ENCODE results near the gene BHLHA9. TPM values are rescaled to one million over a fixed set of nuclear protein-coding genes. Genes with fewer than 3 reads are reported as not detected.

Gene BHLHA9
- total RNA-seq, 1 experiment from 2014 or later: not detected

DNA sequence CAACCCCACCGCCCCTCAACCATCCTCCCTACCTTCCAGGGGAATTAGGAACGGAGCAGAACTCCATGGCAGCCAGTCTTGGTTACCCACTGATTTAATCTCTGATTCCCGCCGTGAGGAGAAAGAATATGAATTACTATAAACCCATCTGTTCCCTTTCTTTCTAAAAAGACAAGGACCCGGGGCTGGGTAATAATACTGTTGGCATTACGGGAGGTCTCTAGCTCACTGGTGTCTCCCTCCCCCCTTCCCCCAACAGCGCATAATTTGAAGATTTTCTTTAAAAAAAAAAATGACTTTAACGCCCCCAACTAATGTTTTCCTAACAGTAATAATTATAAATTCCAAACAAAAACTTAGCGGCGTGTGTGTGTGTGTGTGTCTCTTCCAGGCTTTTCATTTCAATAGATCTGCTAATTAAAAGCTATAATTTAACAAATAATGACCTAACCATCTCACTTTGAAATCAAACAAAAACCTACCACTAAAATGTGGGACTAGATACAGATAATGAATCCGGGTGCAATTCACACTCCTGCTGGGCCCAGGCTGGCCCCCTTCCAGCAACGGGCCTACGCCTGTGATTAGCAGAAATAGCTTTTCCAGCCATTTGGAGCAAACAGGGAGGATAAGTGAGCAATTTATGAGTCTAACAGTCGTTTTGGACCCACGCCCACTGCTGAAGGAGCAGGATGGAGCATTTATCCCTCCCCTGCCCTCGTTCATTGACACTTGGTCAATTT lies 18.2 kb upstream of the BHLHA9 start:
- DNase-seq (ENCODE audit: low read depth): no peak

DNA sequence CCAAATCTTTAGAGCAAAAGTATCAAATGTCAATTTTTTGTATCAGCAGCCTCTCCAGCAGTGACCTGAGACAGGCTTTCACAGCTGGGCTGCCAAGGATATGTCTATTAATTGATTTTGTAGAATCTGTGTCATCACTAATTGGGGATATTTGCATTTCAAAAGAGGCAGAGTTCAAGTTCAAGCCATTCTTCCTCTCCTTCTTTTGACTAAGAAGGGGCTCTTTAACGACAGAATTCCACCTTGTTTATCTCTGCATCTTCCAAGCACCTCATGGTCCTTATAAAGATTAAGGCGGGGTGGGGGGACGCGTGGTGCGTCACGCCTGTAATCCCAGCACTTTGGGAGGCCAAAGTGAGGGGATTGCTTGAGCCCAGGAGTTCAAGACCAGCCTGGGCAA lies 15.2 kb upstream of the BHLHA9 start:
- DNase-seq (ENCODE audit: low read depth): no peak

DNA sequence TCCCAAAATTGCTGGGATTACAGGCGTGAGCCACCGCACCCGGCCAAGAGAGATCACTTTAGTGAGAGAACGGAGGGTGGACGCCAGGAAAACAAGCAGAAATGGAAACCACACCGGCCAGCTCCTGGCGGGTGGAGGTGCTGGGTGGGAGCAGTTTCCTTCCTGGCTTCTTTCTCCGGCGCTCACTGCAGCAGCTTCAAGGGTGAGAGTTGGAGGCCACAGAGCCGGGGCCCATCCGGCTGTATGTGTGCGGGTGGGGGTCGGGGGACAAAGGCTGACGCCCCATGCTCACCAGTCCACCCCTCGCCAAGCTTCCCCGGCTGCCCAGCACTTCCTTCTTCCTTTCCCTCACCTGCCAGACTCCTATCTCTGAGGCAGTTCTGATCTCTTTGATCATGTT lies 13.5 kb upstream of the BHLHA9 start:
- DNase-seq (ENCODE audit: low read depth): no peak

DNA sequence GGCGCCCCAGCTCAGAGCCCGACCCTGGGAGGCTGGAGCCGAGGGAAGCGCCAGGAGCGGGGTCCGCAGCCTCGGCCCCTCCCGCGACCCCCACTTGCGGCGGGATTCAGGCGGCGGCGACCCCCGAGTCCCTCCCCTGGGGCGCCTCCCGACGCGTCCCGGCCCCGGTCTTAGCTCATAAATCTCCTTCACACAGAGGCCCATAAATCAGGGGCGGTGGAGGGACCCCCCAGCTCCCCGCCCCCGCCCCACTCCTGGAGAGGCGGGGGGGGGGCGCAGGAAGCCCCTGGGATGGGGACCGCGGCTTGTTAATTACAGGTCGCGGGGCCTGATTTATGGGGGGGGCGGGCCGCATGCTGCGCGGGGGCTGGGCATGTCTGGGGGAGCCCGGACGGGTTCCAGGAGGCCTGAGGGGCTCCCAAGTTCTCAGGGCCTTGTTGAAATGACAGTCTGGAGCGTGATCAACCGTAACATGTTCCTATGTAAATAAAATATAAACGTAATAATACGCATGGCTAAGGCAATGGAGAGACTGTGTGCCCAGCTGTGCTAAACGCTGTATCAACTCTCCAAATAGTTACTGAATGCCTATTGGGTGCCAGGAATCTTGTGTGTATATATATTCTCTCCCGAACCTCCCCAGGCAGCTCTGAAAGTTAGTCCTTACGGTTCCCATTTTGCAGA lies 10.0 kb upstream of the BHLHA9 start:
- no peak for DNase-seq (ENCODE audit: low read depth)

DNA sequence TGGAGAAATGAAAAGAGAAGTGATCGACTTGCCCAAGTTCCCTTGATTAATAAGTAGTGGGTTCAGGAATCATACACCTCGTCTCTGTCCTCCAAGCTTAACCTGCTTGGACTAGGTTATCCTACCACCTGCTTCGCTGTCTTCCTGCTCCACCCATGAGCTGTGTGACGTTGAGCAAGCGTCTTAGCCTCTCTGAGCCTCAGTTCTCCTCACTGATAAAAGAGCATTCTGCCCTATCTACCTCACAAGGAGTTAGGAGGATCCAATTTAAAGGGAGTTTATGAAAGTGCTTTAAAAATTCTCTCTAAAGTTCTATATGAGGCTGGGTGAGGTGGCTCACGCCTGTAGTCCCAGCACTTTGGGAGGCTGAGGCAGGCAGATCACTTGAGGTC lies 9.5 kb upstream of the BHLHA9 start:
- DNase-seq (ENCODE audit: low read depth): no peak

DNA sequence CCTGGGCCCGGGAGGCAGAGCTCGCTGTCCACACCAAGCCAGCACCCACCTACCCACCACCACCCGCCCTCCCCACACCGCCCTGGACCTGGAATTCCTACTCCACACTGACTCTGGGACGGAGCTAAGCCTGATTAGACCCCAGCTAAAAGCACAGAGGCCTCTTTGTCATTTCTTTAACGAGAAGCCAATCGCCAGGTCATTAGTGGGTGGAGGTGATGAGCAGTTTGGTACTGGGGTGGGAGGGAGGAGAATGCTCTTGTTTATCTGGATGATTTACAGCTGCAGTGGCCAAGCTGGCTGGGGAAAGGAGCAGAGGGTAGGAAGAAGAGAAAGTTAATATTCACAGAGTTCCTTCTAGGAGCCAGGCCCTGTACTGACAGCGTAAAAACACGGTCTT lies 6.0 kb upstream of the BHLHA9 start:
- no peak for DNase-seq (ENCODE audit: low read depth)

DNA sequence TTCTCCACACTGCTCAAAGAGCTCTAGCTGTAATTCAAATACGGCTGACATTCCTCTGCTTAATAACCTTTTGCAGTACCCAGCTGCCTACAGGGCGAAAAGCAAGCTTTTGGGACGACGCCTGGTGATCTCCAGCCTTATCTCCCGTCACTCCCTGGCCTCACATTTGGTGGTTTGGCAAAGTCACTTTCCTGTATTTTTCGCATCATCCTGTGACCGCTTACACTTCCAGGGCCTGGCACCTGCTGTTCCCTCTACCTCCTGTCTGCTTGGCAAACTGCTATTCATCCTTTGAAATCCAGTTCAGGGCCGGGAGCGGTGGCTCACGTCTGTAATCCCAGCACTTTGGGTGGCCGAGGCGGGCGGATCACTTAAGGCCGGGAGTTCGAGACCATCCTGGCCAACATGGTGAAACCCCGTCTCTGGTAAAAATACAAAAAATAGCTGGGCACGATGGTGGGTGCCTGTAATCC lies 2.7 kb upstream of the BHLHA9 start:
- no peak for DNase-seq (ENCODE audit: low read depth)

DNA sequence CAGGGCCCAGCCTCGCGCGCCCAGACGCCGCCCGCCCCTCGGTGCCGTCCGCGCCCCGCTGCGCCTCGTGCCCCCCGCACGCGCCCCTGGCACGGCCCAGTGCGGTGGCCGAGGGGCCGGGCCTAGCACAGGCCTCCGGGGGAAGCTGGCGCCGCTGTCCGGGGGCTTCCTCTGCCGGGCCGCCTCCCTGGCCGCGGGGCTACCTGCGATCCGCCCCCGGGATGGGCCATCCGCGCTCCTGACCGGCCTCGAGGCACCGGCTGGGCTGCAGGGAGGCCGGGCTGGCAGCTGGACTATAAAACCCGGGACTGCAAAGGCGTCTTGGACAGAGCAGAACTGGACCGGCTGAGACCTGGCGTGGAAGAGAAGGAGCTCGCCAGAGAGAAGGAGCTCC lies 783 bp downstream of the BHLHA9 start:
- DNase-seq (ENCODE audit: low read depth): no peak

DNA sequence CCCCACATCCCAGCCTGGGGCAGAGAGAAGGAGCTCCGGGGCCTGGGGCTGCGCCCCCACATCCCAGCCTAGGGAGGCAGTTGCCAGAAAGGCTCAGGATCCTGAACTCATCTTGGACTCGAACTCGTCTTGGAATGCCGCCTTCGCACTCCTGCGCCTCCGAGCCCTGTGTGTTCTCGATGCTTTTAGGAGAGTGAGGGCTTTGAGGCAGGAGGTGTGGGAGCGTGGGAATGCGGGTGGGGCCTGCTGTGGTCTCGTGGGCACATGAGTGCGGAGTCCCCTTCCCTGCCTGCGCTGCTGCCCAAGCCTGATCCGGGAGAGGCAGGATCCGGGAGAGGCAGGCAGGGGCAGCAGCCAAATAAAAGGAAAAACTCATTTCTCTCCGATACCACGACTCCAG lies 1.2 kb downstream of the BHLHA9 start:
- DNase-seq (ENCODE audit: low read depth): no peak

DNA sequence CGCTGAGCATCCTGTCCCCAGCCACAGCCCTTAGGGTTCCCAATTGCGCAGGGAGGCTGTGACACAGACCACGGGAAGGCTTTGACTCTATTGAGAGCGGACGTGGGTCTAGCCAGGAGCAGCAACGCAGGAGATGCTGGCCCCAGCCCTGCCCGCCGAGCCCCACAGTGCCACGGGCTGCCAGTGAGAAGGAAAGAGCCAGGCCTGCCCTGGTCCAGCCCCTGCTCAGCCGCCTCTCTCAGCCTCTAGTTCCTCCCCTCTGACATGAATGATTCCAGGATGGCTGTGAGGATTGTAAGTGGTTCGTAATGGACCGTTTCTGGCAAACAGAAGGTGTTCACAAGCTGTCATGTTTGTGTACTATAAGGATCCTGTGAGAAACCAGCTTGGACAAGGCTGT lies 2.5 kb downstream of the BHLHA9 start:
- no peak for DNase-seq (ENCODE audit: low read depth)

DNA sequence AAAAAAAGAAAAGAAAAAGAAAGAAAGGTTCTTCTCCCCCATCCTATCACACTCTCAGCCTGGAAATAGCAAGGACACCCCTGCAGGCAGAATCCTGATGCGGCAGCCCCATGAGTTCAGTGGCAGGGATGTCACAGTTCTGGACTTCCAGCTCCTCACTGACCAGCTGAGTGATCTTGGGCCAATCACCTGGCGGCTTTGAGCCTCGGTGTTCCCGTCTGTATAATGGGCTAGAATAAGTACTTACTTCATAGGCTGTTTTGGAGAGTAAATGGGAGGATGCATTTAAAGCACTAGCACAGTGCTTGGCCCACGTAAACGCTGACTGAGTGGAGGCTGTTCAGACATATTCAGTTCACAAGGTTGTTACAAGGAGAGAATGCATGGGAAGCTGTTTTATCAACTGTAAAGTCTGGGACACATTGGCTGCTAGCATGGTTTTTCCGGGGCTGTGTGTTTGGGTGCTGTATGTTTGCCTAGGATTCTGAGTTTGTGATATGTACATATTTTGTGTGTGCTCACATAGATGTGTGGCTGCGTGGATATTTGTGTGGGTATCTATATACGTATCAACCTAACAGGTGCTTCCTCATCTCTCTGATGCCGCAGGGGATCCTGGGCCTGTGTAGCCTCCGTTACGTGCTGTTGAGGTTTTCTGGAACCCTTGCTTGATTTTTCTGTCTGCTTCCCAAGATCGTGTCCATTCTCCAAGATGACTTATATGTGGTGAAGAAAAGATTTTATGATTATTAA lies 3.4 kb downstream of the BHLHA9 start:
- no peak for DNase-seq (ENCODE audit: low read depth)

DNA sequence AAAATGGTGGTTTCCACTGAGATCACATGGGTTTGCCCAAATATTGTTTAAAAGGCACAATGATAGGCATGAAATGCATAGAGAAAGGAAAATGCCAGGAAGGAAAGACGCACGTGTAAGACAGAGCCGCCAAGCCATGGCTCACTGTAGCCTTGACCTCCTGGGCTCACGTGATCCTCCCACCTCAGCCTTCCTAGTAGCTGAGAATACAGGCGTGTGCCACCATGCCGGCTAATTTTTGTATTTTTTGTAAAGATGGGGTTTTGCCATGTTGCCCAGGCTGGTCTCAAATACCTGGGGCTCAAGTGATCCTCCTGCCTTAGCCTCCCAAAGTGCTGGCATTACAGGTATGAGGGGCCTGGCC lies 4.0 kb downstream of the BHLHA9 start:
- DNase-seq (ENCODE audit: low read depth): no peak

DNA sequence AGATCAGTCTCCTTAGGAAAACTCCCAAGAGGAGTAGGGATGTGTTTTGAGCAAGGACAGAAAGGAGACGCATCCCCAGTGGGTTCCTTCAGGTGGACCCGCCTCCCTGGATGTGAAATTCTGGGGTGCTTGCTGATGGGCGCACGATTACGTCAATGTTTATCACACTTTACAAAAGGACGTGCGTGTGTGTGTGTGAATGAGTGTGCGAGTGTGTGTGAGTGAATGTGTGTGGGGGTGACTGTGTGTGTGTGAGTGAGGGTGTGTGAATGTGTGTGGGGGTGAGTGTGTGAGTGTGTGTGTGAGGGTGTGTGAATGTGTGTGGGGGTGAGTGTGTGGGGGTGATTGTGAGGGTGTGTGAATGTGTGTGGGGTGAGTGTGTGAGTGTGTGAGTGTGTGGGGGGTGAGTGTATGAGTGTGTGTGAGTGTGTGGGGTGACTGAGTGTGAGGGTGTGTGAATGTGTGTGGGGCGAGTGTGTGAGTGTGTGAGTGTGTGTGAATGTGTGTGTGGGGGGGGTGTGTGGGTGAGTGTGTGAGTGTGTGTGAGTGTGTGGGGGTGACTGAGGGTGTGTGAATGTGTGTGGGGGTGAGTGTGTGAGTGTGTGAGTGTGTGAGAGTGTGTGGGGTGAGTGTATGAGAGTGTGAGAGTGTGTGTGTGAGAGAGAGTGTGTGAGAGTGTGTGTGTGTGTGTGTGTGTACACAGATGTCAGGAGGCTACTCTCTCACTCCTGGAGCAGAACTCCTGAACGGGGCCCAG lies 5.1 kb downstream of the BHLHA9 start:
- DNase-seq (ENCODE audit: low read depth): no peak

DNA sequence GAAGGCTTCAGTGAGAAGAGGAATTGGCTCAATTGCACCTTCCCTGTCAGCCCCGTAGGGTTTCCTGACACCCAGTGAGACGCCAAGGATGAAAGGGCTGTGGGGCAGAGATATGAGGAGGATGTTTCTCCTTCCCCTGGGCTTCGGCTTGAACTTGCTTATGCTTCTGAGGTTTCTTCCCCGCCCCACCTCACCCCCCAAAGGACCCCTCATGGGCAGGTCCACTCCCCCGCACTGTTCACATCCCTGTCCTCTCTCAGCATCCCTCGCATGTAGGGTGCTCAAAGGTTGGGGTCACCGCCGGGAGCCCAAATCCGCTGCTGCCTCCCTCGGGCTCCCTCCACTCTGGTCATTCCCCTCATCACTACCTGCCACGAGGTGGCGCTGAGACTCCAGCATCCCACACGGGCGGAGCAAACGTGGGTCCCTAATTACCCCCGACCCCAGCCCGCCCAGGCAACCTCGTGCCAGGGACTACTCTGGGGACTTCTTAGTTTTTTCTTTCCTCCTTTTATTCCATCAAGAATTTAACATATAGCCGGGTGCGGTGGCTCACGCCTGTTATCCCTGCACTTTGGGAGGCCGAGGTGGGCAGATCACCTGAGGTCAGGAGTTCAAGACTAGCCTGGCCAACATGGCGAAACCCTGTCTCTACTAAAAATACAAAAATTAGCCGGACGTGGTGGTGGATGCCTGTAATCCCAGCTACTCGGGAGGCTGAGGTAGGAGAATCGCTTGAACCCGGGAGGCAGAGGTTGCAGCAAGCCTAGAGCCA lies 5.9 kb downstream of the BHLHA9 start:
- DNase-seq (ENCODE audit: low read depth): no peak

DNA sequence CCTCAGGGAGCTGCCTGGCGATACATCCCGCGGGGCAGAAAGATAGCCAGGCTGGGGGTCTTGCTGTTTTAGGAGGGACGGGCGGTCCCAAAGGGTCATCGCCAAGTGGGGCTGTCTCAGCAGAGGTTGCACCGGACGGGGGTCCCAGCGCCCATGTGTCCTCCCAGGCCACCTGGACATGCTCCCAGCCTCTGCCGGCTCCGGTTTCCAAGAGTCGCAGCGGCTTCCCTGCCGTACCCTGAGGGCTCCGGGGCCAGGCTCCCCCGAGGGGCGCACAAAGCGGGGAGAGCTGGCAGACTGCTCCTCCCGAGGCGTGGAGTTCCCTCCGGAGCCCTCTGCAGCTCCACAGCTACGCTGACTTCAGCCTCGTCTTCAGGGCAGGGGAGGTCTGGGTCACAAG lies 10.4 kb downstream of the BHLHA9 start:
- DNase-seq (ENCODE audit: low read depth): no peak

DNA sequence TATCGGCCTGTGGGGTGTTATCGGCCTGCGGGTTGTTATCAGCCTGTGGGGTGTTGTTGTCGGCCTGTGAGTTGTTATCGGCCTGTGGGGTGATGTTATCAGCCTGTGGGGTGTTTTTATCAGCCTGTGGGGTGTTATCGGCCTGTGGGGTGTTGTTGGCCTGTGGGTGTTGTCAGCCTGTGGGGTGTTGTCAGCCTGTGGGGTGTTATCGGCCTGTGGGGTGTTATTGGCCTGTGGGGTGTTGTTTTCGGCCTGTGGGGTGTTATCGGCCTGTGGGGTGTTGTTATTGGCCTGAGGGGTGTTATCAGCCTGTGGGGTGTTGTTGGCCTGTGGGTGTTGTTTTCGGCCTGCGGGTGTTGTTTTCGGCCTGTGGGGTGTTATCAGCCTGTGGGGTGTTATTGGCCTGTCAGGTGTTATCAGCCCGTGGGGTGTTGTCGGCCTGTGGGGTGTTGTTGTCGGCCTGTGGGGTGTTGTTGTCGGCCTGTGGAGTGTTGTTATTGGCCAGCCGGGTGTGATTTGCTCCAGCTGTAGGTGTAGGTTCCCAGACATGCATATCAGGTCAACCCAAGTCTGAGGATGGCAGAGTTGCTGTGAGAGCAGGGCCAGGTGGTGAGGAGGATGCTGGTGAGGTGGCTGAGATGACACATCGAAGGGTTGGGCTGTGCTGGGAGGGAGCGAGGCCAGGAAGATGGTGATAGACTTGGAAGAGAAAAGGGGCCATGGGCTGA lies 16.3 kb downstream of the BHLHA9 start:
- no peak for DNase-seq (ENCODE audit: low read depth)

DNA sequence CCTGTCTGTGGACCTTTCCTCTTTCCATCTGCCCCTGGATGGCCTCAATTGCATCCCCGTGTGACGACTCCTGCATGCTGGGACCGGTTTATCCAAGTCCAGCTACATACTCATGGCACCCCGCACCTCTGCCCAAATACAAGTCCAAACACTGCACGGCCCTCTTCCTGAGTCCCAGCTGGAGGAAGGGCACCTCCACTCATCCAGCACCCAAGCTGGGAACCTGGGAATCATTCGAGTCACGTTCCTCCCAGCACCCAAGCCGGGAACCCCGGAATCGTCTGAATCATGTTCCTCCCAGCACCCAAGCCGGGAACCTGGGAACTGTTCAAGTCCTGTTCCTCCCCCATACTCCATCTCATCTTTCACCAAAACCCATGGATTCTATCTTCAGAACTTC lies 19.5 kb downstream of the BHLHA9 start:
- no peak for DNase-seq (ENCODE audit: low read depth)

DNA sequence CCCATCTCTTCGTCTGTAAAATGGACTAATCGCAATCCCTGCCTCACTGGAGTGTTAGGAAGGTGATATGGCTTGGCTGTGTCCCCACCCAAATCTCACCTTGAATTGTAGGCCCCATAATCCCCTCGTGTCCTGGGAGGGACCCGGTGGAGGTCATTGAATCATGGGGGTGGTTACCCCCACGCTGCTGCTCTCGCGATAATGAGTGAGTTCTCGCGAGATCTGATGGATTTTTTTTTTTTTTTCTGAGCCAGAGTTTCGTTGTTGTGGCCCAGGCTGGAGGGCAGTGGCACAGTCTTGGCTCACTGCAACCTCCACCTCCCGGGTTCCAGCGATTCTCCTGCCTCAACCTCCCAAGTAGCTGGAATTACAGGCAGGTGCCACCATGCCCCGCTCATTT lies 20.4 kb downstream of the BHLHA9 start:
- no peak for DNase-seq (ENCODE audit: low read depth)

DNA sequence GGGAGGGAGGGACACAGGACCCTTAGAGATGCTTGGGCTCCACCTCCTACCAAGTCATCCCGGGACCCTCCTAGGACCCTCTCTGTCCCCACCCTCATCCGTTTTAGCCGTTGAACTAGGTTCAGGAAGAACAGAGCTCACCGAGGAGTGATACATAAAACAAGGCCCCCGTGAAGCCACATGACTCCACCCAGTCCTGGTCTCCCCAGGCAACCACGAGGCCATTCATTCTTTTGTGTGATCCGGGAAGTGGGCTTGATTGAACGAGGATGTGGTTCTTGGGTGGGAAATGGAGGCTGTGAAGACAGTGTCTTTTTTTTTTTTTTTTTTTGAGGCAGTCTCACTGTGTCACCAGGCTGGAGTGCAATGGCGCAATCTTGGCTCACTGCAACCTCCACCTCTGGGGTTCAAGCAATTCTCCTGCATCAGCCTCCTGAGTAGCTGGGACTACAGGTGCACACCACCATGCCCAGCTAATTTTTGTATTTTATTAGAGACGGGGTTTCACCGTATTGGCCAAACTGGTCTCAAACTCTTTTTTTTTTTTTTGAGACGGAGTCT lies 24.0 kb downstream of the BHLHA9 start:
- DNase-seq (ENCODE audit: low read depth): no peak

DNA sequence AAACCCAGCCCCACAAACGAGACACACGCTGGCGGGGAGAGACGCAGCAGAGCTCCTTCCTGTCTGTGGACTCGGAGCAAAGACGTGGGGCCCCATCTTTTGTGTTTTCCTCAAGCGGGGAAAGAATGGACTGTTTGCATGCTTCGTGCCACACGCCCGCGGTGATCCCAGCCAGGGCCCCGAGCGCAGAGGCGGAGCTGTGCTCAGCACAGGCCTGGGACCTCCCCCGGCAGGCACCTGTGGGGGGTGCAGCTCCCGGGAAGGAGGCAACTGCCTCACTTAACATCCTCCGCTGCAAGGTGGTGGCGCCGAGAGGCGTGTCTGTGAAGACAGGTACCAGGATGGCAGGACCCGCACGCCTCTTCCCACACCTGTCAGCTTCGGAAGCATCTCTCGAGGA lies 28.4 kb downstream of the BHLHA9 start:
- DNase-seq (ENCODE audit: low read depth): no peak

Data from HT1080 (cell line).